ENCODE data around the gene MRPS23. TPM values are rescaled to one million over a fixed set of nuclear protein-coding genes. Genes with fewer than 3 reads are reported as not detected.

MRPS23 gene
- total and polyA plus RNA-seq, 2 experiments from 2014 or later, result 53.2 to 74.5 TPM

DNA sequence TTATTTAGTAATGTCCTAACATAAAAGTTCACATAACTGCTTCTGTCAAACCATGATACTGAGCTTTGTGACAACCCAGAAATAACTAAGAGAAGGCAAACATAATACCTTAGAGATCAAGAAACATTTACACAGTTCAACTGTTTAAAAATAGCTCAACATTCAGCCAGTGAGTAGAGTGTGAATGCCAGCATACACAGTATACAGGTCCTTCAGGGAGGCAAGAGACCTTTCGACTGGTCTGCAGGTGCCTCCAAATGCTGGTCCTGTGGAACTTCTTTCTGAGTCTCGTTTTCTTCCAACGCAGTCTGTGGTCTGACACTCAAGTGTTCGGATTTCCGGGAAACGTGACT lies 10.3 kb downstream of the MRPS23 start (continued):
- TF ChIP-seq, protein P1, sequence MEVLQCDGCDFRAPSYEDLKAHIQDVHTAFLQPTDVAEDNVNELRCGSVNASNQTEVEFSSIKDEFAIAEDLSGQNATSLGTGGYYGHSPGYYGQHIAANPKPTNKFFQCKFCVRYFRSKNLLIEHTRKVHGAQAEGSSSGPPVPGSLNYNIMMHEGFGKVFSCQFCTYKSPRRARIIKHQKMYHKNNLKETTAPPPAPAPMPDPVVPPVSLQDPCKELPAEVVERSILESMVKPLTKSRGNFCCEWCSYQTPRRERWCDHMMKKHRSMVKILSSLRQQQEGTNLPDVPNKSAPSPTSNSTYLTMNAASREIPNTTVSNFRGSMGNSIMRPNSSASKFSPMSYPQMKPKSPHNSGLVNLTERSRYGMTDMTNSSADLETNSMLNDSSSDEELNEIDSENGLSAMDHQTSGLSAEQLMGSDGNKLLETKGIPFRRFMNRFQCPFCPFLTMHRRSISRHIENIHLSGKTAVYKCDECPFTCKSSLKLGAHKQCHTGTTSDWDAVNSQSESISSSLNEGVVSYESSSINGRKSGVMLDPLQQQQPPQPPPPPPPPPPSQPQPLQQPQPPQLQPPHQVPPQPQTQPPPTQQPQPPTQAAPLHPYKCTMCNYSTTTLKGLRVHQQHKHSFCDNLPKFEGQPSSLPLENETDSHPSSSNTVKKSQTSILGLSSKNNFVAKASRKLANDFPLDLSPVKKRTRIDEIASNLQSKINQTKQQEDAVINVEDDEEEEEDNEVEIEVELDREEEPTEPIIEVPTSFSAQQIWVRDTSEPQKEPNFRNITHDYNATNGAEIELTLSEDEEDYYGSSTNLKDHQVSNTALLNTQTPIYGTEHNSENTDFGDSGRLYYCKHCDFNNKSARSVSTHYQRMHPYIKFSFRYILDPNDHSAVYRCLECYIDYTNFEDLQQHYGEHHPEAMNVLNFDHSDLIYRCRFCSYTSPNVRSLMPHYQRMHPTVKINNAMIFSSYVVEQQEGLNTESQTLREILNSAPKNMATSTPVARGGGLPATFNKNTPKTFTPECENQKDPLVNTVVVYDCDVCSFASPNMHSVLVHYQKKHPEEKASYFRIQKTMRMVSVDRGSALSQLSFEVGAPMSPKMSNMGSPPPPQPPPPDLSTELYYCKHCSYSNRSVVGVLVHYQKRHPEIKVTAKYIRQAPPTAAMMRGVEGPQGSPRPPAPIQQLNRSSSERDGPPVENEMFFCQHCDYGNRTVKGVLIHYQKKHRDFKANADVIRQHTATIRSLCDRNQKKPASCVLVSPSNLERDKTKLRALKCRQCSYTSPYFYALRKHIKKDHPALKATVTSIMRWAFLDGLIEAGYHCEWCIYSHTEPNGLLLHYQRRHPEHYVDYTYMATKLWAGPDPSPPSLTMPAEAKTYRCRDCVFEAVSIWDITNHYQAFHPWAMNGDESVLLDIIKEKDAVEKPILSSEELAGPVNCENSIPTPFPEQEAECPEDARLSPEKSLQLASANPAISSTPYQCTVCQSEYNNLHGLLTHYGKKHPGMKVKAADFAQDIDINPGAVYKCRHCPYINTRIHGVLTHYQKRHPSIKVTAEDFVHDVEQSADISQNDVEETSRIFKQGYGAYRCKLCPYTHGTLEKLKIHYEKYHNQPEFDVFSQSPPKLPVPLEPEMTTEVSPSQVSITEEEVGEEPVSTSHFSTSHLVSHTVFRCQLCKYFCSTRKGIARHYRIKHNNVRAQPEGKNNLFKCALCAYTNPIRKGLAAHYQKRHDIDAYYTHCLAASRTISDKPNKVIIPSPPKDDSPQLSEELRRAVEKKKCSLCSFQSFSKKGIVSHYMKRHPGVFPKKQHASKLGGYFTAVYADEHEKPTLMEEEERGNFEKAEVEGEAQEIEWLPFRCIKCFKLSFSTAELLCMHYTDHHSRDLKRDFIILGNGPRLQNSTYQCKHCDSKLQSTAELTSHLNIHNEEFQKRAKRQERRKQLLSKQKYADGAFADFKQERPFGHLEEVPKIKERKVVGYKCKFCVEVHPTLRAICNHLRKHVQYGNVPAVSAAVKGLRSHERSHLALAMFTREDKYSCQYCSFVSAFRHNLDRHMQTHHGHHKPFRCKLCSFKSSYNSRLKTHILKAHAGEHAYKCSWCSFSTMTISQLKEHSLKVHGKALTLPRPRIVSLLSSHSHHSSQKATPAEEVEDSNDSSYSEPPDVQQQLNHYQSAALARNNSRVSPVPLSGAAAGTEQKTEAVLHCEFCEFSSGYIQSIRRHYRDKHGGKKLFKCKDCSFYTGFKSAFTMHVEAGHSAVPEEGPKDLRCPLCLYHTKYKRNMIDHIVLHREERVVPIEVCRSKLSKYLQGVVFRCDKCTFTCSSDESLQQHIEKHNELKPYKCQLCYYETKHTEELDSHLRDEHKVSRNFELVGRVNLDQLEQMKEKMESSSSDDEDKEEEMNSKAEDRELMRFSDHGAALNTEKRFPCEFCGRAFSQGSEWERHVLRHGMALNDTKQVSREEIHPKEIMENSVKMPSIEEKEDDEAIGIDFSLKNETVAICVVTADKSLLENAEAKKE (CRISPR knock-in tag; IDR thresholded peaks at IDR 0.05), result no peak
- TF ChIP-seq CTCF (conservative IDR thresholded peaks at IDR 0.05; ENCODE audit: low read depth in 2 of 2) (no peak), EZH2 (IDR thresholded peaks at IDR 0.05; ENCODE audit: low read depth, unreplicated experiment) (no peak)

DNA sequence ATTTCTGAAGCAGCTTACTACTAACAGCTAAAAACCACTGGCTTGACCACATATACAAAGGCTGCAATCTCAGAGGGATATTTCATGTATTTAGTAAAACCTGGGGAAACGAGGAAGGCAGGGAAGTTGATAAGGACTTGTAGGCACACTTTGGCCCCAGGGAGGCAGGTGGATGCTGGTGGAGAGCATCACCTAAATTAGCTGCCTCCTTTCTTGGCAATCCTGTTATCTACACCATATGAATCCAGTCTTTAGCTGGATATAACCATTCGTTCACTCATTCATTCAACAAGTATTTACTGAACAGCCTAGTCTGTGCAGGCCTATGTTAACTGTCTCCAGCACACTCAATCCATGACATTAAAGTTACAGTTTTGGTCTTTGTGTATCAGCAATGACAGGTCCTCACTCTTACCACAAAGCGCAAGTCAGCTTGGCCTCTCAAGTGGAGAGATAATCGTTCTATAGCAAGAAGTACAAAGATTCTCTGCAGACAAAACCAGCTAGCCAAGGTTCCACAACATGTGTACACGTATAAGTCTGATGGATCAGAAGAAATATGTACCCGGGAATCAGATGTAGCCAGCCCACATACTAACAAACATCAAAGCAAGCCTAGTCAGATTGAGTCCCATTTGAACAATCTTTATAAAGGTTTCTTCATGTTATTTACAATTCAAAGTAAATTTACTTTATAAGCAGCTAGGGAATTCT lies 10.8 kb downstream of the MRPS23 start:
- peaks cover 24% of the 10 kb centered on the region for H3K36me3 Mint-ChIP-seq (ENCODE audit: low read depth)
- no peak overlapping the region for H3K4me3 Mint-ChIP-seq
- Histone ChIP-seq H3K79me2 (replicated peaks; ENCODE audit: insufficient read depth) (peaks cover 5% of the 10 kb centered on the region; the same call in 1 of the 2 replicates), H3K9me2 (ENCODE audit: insufficient read depth) (no peaks in the 10 kb centered on the region), H2AFZ (no peak overlapping the region), H3K27me3 (ENCODE audit: insufficient read depth) (no peaks in the 10 kb centered on the region), H3K4me3 (no peak overlapping the region), H3K27ac (ENCODE audit: low read depth) (no peak overlapping the region), H3K4me2 (no peak overlapping the region), H3F3A (replicated peaks; ENCODE audit: low read depth) (no peaks in the 10 kb centered on the region), H3K36me3 (ENCODE audit: insufficient read depth) (peaks cover 24% of the 10 kb centered on the region), H3K4me1 (ENCODE audit: insufficient read depth) (no peaks in the 10 kb centered on the region; the same call in 1 of the 2 replicates), H4K20me1 (replicated peaks; ENCODE audit: insufficient read depth) (peaks cover 10% of the 10 kb centered on the region)
- no peak for ATAC-seq
- no peaks in the 10 kb centered on the region for H3K9me3 Mint-ChIP-seq
- no peak overlapping the region for H3K27ac Mint-ChIP-seq
- H3K27me3 Mint-ChIP-seq (ENCODE audit: insufficient read depth, low read depth, poor library complexity), result peaks cover under 1% of the 10 kb centered on the region
- DNase-seq (ENCODE audit: low spot score), result no peak
- peaks cover 5% of the 10 kb centered on the region; the same call in 2 of the 3 replicates for H3K4me1 Mint-ChIP-seq
- TF ChIP-seq EZH2phosphoT487 (IDR thresholded peaks at IDR 0.05; ENCODE audit: unreplicated experiment) (no peak), ETS1 (IDR thresholded peaks at IDR 0.05) (no peak), CTCF (conservative IDR thresholded peaks at IDR 0.05; ENCODE audit: low read depth in 2 of 2) (no peak), NANOG (IDR thresholded peaks at IDR 0.05; ENCODE audit: borderline replicate concordance) (no peak)
